ENCODE data around the gene PLOD1.

- TF ChIP-seq, protein P1, sequence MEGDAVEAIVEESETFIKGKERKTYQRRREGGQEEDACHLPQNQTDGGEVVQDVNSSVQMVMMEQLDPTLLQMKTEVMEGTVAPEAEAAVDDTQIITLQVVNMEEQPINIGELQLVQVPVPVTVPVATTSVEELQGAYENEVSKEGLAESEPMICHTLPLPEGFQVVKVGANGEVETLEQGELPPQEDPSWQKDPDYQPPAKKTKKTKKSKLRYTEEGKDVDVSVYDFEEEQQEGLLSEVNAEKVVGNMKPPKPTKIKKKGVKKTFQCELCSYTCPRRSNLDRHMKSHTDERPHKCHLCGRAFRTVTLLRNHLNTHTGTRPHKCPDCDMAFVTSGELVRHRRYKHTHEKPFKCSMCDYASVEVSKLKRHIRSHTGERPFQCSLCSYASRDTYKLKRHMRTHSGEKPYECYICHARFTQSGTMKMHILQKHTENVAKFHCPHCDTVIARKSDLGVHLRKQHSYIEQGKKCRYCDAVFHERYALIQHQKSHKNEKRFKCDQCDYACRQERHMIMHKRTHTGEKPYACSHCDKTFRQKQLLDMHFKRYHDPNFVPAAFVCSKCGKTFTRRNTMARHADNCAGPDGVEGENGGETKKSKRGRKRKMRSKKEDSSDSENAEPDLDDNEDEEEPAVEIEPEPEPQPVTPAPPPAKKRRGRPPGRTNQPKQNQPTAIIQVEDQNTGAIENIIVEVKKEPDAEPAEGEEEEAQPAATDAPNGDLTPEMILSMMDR (IDR thresholded peaks at IDR 0.05), result no peak
- TF ChIP-seq POLR2A (IDR thresholded peaks at IDR 0.05), result no peak
Measured at GRCh38 chr1:11904978-11905377, 29.5 kb upstream of the PLOD1 start.
